K562 treated with DMSO at 1 percent for 4 hours (cell line): Measurements from ENCODE around the gene TCN2. TPM values are rescaled to one million over a fixed set of nuclear protein-coding genes. Genes with fewer than 3 reads are reported as not detected.

Experiments used
- total RNA-seq: library from RNA; unstranded; fragments of 300-600 nt; gene quantifications from 2 replicates; pipeline ENCODE4 v1.2.3, GENCODE V29; 2022; ENCODE audit not compliant: insufficient read depth

TCN2 gene
- total RNA-seq, result 4.8 and 4.9 TPM in 2 replicates

DNA sequence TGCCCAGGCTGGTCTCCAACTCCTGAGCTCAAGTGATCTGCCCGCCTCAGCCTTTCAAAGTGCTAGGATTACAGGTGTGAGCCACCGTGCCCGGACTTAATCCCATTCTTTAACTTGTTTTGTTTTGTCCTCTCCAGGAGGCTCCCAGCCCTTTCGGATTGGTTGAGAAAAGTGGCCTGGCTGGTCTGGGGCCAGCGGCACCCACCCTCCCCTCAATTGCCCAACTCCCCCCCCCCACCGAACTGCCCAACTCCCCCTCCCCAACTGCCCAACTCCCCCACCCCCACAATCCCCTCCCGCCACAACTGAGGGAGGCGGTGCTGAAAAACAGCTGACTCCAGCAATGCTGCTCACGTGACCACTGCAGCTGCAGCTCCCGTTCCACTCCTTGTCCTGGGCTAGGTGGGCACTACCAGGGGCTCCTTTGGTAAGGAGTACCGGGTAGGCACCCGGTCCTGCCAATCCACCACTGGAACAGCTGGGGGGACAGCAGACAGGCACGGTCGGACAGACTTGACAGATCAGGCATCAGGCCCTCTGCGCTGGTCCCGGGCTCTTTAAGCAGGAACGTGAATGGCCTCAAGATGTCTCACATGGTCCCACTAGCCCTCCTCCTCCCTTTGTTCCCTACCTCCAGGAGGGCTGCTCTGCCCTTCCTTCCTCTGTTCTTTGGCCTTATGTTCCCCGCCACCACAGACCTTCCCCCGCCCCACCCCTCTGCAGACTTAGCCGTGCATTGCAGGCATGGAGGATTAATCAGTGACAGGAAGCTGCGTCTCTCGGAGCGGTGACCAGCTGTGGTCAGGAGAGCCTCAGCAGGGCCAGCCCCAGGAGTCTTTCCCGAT is at the start of gene TCN2:
Gene TCN2 (plus strand): TSS at position 720 of the 845 bp plus-strand sequence. CDS start 158 bp downstream, outside the sequence.

DNA sequence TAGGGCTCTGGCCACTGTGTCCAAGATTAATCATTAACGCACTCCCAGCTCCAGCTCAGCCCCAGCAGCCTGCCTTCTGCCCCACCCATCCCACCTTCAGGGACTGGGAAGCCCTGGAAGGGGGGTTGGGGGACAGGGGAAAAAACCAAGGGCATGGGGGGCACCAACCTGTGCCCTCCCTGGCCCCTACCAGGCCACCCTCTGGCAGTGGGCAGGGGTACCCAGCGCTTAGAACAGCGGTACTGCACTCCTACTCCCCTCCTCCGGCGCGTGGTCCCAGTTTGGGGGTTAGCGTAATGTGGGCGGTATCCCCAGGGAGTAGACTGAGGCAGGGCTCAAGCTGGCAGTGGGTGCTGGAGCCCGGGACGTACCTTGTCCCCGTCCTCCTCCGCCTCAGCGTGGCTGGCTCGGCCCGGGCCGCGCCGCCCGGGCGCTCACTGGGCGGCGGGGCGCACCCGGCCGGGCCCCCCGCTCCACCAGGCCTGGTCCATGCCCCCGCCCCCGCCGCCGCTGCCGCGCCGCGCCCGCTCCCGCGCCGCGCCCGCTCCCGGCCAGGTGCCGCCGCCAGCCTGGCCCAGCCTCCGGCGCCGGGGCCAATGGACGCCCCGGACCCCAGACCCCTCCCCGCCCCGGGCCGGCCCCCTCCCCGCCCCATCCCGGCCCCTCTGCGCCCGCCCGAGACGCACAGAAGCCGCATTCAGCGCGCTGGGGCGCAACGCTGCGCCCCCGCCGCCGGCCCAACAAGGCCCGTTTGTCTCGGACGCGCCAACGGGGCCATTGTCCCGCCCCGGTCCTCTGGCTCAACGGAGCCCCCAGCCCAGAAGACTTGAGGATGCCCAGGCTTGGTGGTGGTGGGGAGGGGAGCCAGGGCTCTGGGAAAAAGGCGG is 32.6 kb upstream of the TCN2 start, which contains the start of gene GAL3ST1:
Gene GAL3ST1 (minus strand): TSS at position 571 of the 887 bp plus-strand sequence. CDS start 17,273 bp downstream, outside the sequence.

DNA sequence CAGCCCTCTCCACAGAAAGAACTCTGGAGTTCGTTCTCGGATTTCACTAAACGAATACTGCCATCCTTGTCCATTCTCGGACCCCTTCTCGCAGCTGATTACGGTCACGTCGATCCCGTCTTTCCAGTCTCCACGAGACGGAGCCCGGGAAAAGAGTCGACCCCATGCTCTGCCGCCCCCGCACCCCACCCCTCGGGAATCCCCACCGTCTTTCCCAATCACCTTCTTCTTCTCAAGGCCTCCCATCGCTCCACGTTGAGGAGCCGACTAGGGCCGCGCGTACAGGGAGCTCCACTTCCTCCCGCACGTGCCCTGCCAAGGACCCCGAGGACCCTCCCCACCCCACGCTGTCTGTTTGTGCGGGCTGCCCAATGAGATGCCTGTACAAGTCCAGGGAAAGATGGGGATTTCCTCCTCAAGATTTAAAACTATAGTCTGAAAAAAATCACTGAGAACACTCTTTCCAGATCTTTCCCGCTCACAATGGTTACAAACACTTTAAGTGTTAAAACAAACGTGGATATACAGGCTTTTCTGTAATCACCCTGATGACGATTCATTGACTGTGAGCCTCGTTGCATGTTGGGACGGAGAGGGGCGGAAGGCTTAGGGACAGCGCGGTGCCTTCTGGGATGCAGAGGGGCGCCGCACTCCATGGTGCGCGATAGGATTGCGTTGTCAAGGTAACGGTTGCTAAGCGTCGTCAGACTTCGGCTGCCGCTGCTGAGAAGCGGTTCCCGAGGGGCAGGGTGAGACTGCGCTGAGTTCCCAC is 15.2 kb upstream of the TCN2 start, which contains the start of gene PES1:
Gene PES1 (minus strand): TSS at position 323 of the 772 bp plus-strand sequence. CDS start 77 bp downstream, at position 246.

DNA sequence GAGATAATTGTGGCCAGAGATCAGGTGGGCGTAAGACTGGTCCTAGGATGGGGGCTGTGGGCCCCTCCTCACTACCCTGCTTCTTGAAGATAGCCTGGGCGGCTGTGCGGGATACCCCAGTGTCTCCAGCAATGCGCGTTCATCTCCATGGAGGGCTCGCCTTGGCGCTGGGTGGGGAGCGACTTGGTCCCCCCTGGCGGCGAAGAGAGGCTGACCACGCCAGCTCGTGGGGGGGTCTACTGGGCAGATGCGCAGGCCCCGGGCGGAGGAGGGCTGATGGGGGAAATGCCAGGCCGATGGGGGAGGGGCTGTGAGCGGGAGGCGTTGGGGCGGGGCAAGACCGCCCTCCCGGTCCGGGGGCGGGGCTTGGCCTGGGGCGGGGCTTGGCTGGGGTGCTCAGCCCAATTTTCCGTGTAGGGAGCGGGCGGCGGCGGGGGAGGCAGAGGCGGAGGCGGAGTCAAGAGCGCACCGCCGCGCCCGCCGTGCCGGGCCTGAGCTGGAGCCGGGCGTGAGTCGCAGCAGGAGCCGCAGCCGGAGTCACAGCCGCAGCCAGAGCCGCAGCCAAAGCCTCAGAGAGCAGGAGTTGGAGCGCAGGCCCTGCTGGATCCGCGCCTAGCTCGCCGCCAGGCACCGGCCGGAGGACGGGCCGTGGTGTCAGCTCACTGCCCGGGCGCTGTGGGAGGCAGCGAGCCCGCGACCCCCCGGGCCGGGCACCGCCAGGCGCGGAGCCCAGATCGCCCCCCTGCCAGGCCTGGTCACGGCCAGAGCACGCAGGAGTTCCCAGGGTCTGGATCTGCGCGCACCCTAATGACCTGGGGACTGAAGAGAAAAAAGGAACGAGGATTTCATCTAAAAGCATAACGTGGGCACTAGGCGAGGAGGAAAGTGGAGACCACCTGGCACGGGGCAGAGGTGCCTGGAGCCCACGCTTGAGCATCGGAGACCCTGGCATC is 28.6 kb downstream of the TCN2 start, which contains the start of gene SLC35E4:
Gene SLC35E4 (plus strand): TSS at position 509 of the 953 bp plus-strand sequence. CDS start 670 bp downstream, outside the sequence.

DNA sequence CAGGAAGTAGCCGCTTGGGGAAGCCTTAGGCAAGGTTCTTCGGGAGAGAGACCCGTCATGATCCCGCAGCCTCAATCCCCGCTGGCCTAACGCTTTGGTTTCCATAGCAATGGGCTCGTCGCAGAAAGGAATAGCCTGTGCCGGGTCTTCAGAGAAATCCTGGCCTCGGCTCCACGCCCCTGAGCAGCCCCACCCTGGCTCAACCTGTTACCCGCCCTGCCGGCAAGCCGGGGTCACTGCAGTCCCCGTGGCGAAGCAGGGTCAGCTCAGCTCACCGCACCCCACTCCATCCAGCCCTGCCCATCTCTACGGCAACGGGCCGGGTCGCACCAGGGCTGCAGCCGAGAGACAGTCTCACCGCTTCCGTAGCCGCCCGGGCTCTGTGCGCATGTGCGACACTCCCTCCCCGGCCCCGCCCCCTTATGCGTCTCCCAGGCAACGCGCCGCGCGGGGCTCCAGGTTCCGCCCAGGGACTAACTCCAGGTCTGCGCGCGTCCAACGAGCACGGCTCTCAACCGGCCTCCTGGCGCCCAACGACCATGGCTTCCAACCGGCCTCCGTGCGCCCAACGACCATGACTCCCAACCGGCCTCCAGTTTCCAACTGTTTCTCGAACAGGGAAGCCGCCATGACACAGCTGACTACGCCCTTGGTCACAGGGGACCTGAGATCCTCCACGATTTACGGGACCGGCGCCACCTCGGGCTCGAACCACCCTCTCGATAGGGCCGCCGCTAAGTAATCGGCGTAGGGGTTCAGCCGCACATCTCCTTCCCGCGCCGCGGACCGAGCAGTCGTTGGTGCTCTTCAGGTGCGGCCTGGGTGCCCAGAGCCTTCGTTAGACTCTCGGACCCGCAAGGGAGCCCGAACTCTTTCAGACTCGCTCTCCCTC is 60.8 kb downstream of the TCN2 start, which contains the start of gene DUSP18:
Gene DUSP18 (minus strand): TSS at position 382 of the 892 bp plus-strand sequence. CDS start 3,872 bp downstream, outside the sequence.

Other genes starting within 250 kb of the TCN2 start
- 2.5 and 5.4 TPM in 2 replicates for gene RNF215, start 219.8 kb upstream of the TCN2 start, total RNA-seq
- 0.21 TPM in 1 of 2 replicates, not detected in the other for gene SEC14L2, start 210.2 kb upstream of the TCN2 start, total RNA-seq
- gene MTFP1, start 181.4 kb upstream of the TCN2 start, total RNA-seq, result 30.3 and 32.4 TPM in 2 replicates
- not detected in 2 replicates for gene SEC14L3, start 135.2 kb upstream of the TCN2 start, total RNA-seq
- gene SEC14L4, start 101.5 kb upstream of the TCN2 start, total RNA-seq, result not detected in 2 replicates
- gene SEC14L6, start 60.4 kb upstream of the TCN2 start, total RNA-seq, result 0.22 and 0.35 TPM in 2 replicates
- gene GAL3ST1, start 32.5 kb upstream of the TCN2 start, total RNA-seq, result 4.2 and 6.0 TPM in 2 replicates
- gene PES1, start 15.3 kb upstream of the TCN2 start, total RNA-seq, result 37.5 and 40.5 TPM in 2 replicates
- gene SLC35E4, start 28.6 kb downstream of the TCN2 start, total RNA-seq, result 2.2 and 3.1 TPM in 2 replicates
- gene DUSP18, start 60.7 kb downstream of the TCN2 start, total RNA-seq, result 1.5 and 1.9 TPM in 2 replicates
- gene OSBP2, start 87.7 kb downstream of the TCN2 start, total RNA-seq, result 15.2 and 16.8 TPM in 2 replicates